HepG2 (cell line): ENCODE measurements around the gene OR10P1. TPM values are rescaled to one million over a fixed set of nuclear protein-coding genes. Genes with fewer than 3 reads are reported as not detected.

ENCODE experiments used
- ATAC-seq: fragments of 200-7000 bp; cut with Tn5 transposase; 3 replicates; pipeline ENCODE4 v1.9.1; 2020; ENCODE audit warnings: mild to moderate bottlenecking, moderate library complexity
- BruUV-seq: library from RNA; stranded (reverse); fragments of 400-500 nt; replicated peaks from 2 replicates; lab custom pipeline; 2021; lab: Mats Ljungman, UMichigan
- CTCF ChIA-PET: fragments of 300-600 bp; formaldehyde crosslinking; extraction: SDS; loops from one replicate; lab custom pipeline; 2021; ENCODE audit warnings: low total read pairs, inconsistent platforms, low intra/inter-chr PET ratio; lab: Yijun Ruan, JAX
- POLR2A ChIA-PET: fragments of 350-600 bp; sonication (Branson Sonifier 250); formaldehyde crosslinking; loops from one replicate; lab custom pipeline; 2020; ENCODE audit warnings: antibody characterized with exemption, inconsistent platforms; lab: Yijun Ruan, JAX
- DNase-seq: peaks from one replicate; pipeline ENCODE4 v3.0.0-alpha.2; 2015; ENCODE audit warnings: low spot score
- FAIRE-seq: peaks from 3 replicates; lab custom pipeline; 2011; peaks lifted over from hg19 to GRCh38; lab: Jason Lieb, UNC
- H2AFZ ChIP-seq: one replicate; pipeline ENCODE4 v1.6.1; 2011; ENCODE audit warnings: low read length, inconsistent platforms
- H3K27ac ChIP-seq: fragments of 300-600 bp; 3 replicates; pipeline ENCODE4 v1.8.0; 2011; ENCODE audit warnings: mixed run types, mild to moderate bottlenecking, mixed read lengths, low read length, inconsistent platforms; ENCODE audit not compliant: insufficient read depth; ENCODE audit errors: extremely low read length
- H3K27me3 ChIP-seq, 2 experiments: fragments of 200-600 bp in 1 of 2; 2 replicates in 1 of 2; 3 replicates in 1 of 2; pipeline versions ENCODE4 v1.6.0 to v1.8.0; 2011; ENCODE audit warnings: low read length in 2 of 2, mild to moderate bottlenecking in 2 of 2, moderate library complexity in 2 of 2, inconsistent platforms in 1 of 2; ENCODE audit not compliant: insufficient read depth in 2 of 2, control insufficient read depth in 1 of 2
- H3K36me3 ChIP-seq, 2 experiments: fragments of 200-600 bp in 1 of 2; replicated peaks in 1 of 2; 2 replicates in 1 of 2; 3 replicates in 1 of 2; pipeline versions ENCODE4 v1.5.1 to v1.8.0; 2011; ENCODE audit warnings: low read length in 2 of 2, inconsistent platforms in 1 of 2; ENCODE audit not compliant: insufficient read depth in 2 of 2, control insufficient read depth in 1 of 2
- H3K4me1 ChIP-seq: 2 replicates; pipeline ENCODE4 v1.5.1; 2012; ENCODE audit warnings: low read length, inconsistent platforms; ENCODE audit not compliant: insufficient read depth
- H3K4me2 ChIP-seq: 2 replicates; pipeline ENCODE4 v1.6.0; 2011; ENCODE audit warnings: low read depth, low read length, inconsistent platforms
- H3K4me3 ChIP-seq, 3 experiments: fragments of 200-600 bp in 1 of 3; sonication (generic), shearing (Covaris generic) in 1 of 3; replicated peaks in 1 of 3; 2 replicates each; pipeline ENCODE4 v1.5.1; 2011 to 2016; ENCODE audit warnings: low read length in 3 of 3, inconsistent platforms in 2 of 3, low read depth in 2 of 3, mild to moderate bottlenecking in 2 of 3, control low read depth in 1 of 3, mixed read lengths in 1 of 3; ENCODE audit not compliant: insufficient read depth in 1 of 3
- H3K79me2 ChIP-seq: one replicate; pipeline ENCODE4 v1.6.1; 2011; ENCODE audit warnings: low read length, inconsistent platforms; ENCODE audit not compliant: insufficient read depth
- H3K9ac ChIP-seq: 2 replicates; pipeline ENCODE4 v1.6.0; 2011; ENCODE audit warnings: mild to moderate bottlenecking, low read depth, low read length, inconsistent platforms; ENCODE audit not compliant: insufficient read depth
- H3K9me3 ChIP-seq: 2 replicates; pipeline ENCODE4 v1.5.1; 2012; ENCODE audit warnings: mild to moderate bottlenecking, low read length
- H4K20me1 ChIP-seq: 2 replicates; pipeline ENCODE4 v1.6.0; 2011; ENCODE audit warnings: inconsistent platforms, mild to moderate bottlenecking, low read length, moderate library complexity; ENCODE audit not compliant: insufficient read depth
- DNMT1 ChIP-seq: sonication (generic); formaldehyde crosslinking; IDR thresholded peaks from 2 replicates; pipeline ENCODE4 v1.5.1; 2020; ENCODE audit warnings: mild to moderate bottlenecking, missing genetic modification reagents
- E2F2 ChIP-seq: sonication (generic); formaldehyde crosslinking; IDR thresholded peaks from 2 replicates; pipeline ENCODE4 v1.4.0; 2020; ENCODE audit warnings: missing genetic modification reagents, borderline replicate concordance
- E2F5 ChIP-seq: sonication (generic); formaldehyde crosslinking; conservative IDR thresholded peaks from 2 replicates; pipeline ENCODE4 v1.4.0; 2020; ENCODE audit warnings: missing genetic modification reagents
- FOXA3 ChIP-seq: IDR thresholded peaks from 2 replicates; pipeline ENCODE4 v1.6.1; 2016; ENCODE audit warnings: missing genetic modification reagents, missing compliant biosample characterization
- HMGXB3 ChIP-seq: sonication (generic); formaldehyde crosslinking; IDR thresholded peaks from 2 replicates; pipeline ENCODE4 v1.4.0; 2020; ENCODE audit warnings: missing genetic modification reagents, borderline replicate concordance
- NONO ChIP-seq, 2 experiments: fragments of 450-650 bp in 1 of 2; sonication (generic) in 1 of 2; formaldehyde crosslinking in 1 of 2; IDR thresholded peaks in 1 of 2; conservative IDR thresholded peaks in 1 of 2; 2 replicates each; pipeline versions ENCODE4 v1.6.1 to v1.8.0; 2017 to 2022; ENCODE audit warnings: mild to moderate bottlenecking in 1 of 2, missing genetic modification reagents in 1 of 2, moderate library complexity in 1 of 2
- PHF20 ChIP-seq: sonication (generic); formaldehyde crosslinking; IDR thresholded peaks from 2 replicates; pipeline ENCODE4 v1.5.0; 2020; ENCODE audit warnings: mild to moderate bottlenecking, missing genetic modification reagents
- POLR2A ChIP-seq, 2 experiments: IDR thresholded peaks; 2 replicates each; pipeline ENCODE4 v1.6.1; 2011; ENCODE audit warnings: low read depth in 2 of 2, low read length in 2 of 2, mild to moderate bottlenecking in 1 of 2, moderate library complexity in 1 of 2; ENCODE audit not compliant: insufficient read depth in 1 of 2
- TBP ChIP-seq: sonication (generic); formaldehyde crosslinking; IDR thresholded peaks from 2 replicates; pipeline ENCODE4 v1.5.0; 2020; ENCODE audit warnings: missing genetic modification reagents
- TCF12 ChIP-seq, 2 experiments: fragments of 450-650 bp in 1 of 2; sonication (generic) in 1 of 2; formaldehyde crosslinking in 1 of 2; IDR thresholded peaks; 2 replicates each; pipeline versions ENCODE4 v1.6.1 to v1.8.0; 2017 to 2022; ENCODE audit warnings: antibody characterized with exemption in 1 of 2, mild to moderate bottlenecking in 1 of 2, missing genetic modification reagents in 1 of 2, moderate library complexity in 1 of 2
- ZBTB43 ChIP-seq: sonication (generic); formaldehyde crosslinking; conservative IDR thresholded peaks from 2 replicates; pipeline ENCODE4 v1.4.0; 2020; ENCODE audit warnings: missing genetic modification reagents
- ZNF383 ChIP-seq: sonication (generic); formaldehyde crosslinking; IDR thresholded peaks from 2 replicates; pipeline ENCODE4 v1.4.0; 2020; ENCODE audit warnings: missing genetic modification reagents, mild to moderate bottlenecking, borderline replicate concordance
- ZNF512 ChIP-seq: sonication (generic); formaldehyde crosslinking; IDR thresholded peaks from 2 replicates; pipeline ENCODE4 v1.4.0; 2020; ENCODE audit warnings: mild to moderate bottlenecking, missing genetic modification reagents
- ZNF740 ChIP-seq: sonication (generic); formaldehyde crosslinking; IDR thresholded peaks from 2 replicates; pipeline ENCODE4 v1.4.0; 2020; ENCODE audit warnings: missing genetic modification reagents
- in situ Hi-C: cut with HindIII; loops from 2 replicates; pipeline ENCODE4 v1.10.0; 2017; ENCODE audit warnings: low pct_unique_long_range_greater_than_20kb; ENCODE audit not compliant: extremely low pct_ligation_motif_present
- intact Hi-C: fragments of 100-400 bp; cut with micrococcal nuclease; formaldehyde crosslinking; loops from one replicate; pipeline ENCODE4 v1.10.0; 2022; ENCODE audit not compliant: unreplicated experiment
- polyA plus RNA-seq, 8 experiments: library from polyadenylated mRNA; depleted of rRNA in 3 of 8; stranded (reverse) in 7 of 8; unstranded in 1 of 8; fragments of >200 nt; fragmentation: Illumina TruSeq in 4 of 8; extraction: Trizol in 4 of 8; gene quantifications; 2 replicates each; pipeline versions ENCODE4 v1.2.1 to v1.2.3, GENCODE V29; 2011 to 2016; ENCODE audit warnings: low read depth in 4 of 8, missing spikeins in 1 of 8, mixed read lengths in 1 of 8; ENCODE audit not compliant: insufficient read depth in 1 of 8
- total RNA-seq, 5 experiments: library from RNA; depleted of rRNA; stranded (reverse); fragments of >200 nt; fragmentation: Illumina TruSeq; extraction: Trizol; gene quantifications; 2 replicates each; pipeline ENCODE4 v1.2.3, GENCODE V29; 2016; ENCODE audit warnings: low read depth in 1 of 5

The OR10P1 gene
- total and polyA plus RNA-seq, 2 of the 13 experiments (the other 11 are each of a cell fraction or from before 2014, with no cell fraction given) = not detected

GRCh38 chr12:55670276-55670675 is 33.6 kb downstream of the OR10P1 start:
- FAIRE-seq = no peak
- DNase-seq = no peak
- no TSS peak for BruUV-seq
- H3K27me3 ChIP-seq = no peaks in the 10 kb centered on the region; a peak in 1 of 5 replicates
- no peaks in the 10 kb centered on the region for H4K20me1 ChIP-seq
- no peaks in the 10 kb centered on the region for H3K9me3 ChIP-seq
- ChIA-PET POLR2A (no interaction called here), CTCF (no interaction called here)
- no peak for ATAC-seq
- no peaks in the 10 kb centered on the region for H3K4me1 ChIP-seq
- H3K4me2 ChIP-seq = no peak overlapping the region
- H3K9ac ChIP-seq = no peak overlapping the region
- no peak overlapping the region for H3K27ac ChIP-seq
- no peaks in the 10 kb centered on the region for H3K79me2 ChIP-seq
- no peaks in the 10 kb centered on the region for H3K36me3 ChIP-seq
- intact Hi-C loops (no loop called here), in situ Hi-C loops (no loop called here)
- no peak overlapping the region for H2AFZ ChIP-seq
- no peak overlapping the region for H3K4me3 ChIP-seq
- TF ChIP-seq DNMT1 (no peak), PHF20 (no peak), E2F2 (no peak), FOXA3 (CRISPR knock-in tag) (no peak), ZNF383 (no peak), E2F5 (CRISPR knock-in tag) (no peak), TCF12 (IDR thresholded peaks at IDR 0.05) (no peak), TCF12 (CRISPR knock-in tag; IDR thresholded peaks at IDR 0.05) (no peak), ZNF740 (CRISPR knock-in tag) (no peak), HMGXB3 (no peak), POLR2A (IDR thresholded peaks at IDR 0.05; ENCODE audit: insufficient read depth in 1 of 2, low read depth in 2 of 2, low read length in 2 of 2) (no peak), ZBTB43 (no peak), ZNF512 (CRISPR knock-in tag) (no peak), TBP (CRISPR knock-in tag) (no peak), NONO (IDR thresholded peaks at IDR 0.05) (no peak), NONO (CRISPR knock-in tag; conservative IDR thresholded peaks at IDR 0.05) (no peak)
